GM19025 (cell line): ENCODE results near the gene SORL1.

ENCODE experiments used
- ATAC-seq: cut with Tn5 transposase; IDR thresholded peaks from one replicate; pipeline ENCODE4 v1.9.1; 2021; ENCODE audit warnings: mild to moderate bottlenecking, low read depth, moderate library complexity; ENCODE audit not compliant: unreplicated experiment

The SORL1 gene

DNA sequence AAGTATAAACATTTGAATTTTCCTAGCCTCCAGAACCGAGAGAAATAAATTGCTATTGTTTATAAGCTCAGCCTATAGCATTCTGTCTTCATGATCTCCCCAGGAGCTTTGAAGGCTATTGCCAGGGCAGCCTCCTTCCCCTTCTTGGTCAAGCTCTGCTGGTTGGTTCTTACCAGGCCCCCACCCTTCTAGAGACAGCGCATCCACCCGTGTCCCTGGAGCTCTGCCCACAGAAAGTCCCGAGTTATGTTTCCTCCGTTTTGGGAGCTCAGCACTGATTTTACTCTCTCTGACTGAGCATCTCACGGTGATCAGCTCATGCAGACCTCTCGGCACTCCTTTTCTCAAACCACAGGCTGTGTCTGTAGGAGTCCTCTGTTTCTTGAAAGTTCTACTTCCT is 124.4 kb downstream of the SORL1 start:
- no peak for ATAC-seq

DNA sequence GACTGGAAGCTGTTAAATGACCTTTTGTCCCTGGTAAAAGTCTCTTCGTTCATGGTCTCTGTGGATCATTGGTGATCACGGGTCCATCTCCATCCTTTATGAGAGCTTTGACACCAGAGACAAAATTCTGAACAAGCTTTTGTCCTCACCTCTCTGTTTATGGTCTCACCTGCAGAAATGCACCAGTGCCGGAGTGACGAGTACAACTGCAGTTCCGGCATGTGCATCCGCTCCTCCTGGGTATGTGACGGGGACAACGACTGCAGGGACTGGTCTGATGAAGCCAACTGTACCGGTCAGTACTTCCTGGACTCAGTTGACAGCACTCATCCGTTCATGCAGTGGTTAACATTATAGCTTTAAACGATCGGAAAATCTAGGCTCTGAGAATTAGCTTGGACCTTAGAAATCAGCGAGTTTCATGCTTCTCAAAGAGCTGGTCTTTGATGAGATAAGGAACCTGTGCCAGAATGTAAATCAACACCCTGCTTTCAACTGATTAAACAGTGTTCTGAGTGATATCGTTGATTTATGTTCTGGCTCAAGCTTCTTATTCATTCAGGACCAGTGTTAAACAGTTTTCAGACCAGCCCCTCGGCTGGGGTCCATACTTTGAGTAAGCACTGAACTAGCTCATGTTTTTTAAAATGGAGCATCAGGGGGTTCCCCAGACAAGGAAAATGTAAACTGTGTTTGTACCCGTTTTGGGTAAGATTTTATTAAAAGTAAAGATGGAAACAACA is 125.2 kb downstream of the SORL1 start:
- ATAC-seq, result no peak

- no peak for ATAC-seq
These were observed 126.3 kb downstream of the SORL1 start for GRCh38 chr11:121578251-121578976.

DNA sequence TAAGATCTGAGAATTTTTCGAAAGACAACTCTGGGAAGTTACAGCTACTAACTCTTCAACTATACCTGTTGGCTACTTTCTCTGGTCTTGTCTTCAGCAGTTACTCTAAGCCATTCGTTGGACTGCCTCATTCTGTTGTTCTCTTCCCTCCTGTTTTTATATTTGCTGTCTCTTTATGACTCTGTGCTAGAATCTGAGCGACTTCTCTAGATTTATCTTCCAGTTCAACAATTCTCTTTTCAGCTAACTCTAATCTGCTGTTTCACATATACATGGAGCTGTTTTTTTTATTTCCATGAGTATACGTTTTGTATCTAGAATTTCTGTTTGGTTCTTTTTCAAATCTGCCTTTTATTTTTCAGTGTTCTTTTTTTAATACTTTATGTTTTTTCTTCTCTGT is 128.0 kb downstream of the SORL1 start:
- ATAC-seq, result no peak

GRCh38 chr11:121581607-121582006 is 129.5 kb downstream of the SORL1 start:
- ATAC-seq, result no peak

- no peak for ATAC-seq
These were observed 130.2 kb downstream of the SORL1 start for GRCh38 chr11:121582296-121582695.

DNA sequence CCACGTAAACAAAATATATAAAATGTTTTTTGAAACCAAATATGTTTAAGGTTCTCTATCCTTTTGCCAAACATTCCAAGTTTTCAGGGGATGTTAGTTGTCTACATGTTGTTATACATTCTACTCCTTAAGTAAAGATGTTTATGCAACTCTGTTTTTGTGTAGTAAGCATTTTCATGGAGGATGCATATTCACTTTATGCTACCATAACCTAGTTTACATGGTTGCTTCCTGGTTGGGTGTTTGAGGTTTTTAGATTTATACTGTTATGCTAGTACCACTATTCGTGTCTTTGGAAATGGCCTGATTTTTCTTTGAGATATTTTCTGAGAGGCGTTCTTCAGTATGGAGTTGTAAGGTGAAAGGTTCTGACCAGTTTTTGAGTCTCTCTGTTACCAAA is 131.7 kb downstream of the SORL1 start:
- ATAC-seq, result no peak

DNA sequence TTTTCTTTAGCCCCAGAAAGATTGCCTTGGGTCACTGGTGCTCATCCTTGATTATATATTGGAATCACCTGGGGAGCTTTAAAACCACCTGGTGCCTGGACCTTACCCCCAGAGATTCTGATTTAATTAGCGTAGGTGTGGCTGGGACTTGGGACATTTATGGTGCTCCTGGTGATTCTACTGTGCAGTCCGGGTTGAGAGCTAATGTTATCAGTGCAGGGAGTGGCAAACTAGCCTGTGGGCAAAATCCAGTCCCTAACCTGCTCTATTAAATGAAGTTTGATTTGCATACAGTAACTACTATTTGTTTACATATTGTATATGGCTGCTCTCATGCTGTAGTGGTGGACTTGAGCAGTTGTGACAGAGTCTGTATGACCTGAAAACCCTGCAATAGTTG is 134.6 kb downstream of the SORL1 start:
- no peak for ATAC-seq

GRCh38 chr11:121587182-121587581 is 135.1 kb downstream of the SORL1 start:
- no peak for ATAC-seq

DNA sequence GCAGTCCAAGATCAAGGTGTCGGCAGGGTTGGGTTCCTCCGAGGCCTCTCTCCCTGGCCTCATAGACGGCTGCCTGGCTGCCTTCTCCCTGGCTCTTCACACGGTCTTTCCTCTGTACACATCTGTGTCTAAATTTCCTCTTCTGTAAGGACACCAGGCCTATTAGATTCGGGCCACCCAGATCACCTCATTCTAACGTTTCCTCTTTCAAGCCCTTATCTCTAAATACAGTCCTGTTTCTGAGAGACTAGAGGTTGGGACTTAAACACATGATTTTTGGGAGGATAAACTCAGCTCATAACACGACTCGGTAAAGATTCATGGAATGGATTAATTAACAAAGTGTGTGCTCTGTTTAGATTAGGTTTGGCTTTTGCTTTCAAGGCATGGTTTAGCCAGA is 136.6 kb downstream of the SORL1 start:
- no peak for ATAC-seq

DNA sequence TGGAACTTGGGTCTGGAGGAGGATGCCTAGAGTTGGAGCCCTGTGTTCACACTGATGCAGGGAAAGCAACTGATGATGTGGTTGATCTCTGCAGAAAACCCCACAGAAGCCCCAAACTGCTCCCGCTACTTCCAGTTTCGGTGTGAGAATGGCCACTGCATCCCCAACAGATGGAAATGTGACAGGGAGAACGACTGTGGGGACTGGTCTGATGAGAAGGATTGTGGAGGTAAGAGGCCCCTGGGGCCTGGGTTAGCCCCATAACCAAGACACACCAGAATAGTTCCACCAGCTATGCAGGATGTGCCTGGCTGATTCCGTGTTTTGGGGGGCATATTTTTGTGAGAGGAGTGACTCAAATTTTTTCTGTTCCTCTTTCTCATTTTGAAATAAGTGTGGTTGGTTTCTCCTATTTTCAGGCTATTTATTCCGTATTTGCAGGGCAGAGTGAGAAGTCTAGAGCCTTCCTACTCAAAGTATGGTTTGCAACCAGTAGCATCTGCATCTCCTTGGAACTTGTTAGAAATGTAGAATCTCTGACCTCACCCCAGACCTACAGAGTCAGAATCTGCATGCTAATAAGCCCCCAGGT is 137.9 kb downstream of the SORL1 start:
- peak; percentile 68 for ATAC-seq

- ATAC-seq, result no peak
These were observed 138.8 kb downstream of the SORL1 start for GRCh38 chr11:121590772-121591404.

GRCh38 chr11:121591405-121592033 is 139.4 kb downstream of the SORL1 start:
- ATAC-seq, result no peak

- no peak for ATAC-seq
These were observed 140.6 kb downstream of the SORL1 start for GRCh38 chr11:121592708-121593107.

DNA sequence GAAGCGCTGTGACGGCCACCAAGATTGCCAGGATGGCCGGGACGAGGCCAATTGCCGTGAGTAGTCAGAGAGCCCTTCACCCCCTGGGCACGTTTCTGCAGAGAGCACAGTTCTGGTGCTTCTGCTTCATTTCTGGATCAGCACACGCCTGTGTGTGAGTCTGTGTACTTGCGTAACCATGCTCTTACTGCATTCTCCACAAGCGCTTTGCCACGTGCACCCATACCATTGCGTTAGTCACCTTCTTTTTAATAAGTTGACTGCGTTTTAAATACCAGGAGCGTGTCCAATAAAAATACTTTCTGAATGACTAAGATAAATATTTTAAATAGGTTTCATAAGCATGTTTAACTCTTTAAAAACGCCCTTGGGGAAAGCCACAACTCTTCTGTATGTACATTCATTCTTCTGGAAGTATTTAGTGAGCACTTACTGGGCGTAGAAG is 143.6 kb downstream of the SORL1 start:
- ATAC-seq, result no peak

DNA sequence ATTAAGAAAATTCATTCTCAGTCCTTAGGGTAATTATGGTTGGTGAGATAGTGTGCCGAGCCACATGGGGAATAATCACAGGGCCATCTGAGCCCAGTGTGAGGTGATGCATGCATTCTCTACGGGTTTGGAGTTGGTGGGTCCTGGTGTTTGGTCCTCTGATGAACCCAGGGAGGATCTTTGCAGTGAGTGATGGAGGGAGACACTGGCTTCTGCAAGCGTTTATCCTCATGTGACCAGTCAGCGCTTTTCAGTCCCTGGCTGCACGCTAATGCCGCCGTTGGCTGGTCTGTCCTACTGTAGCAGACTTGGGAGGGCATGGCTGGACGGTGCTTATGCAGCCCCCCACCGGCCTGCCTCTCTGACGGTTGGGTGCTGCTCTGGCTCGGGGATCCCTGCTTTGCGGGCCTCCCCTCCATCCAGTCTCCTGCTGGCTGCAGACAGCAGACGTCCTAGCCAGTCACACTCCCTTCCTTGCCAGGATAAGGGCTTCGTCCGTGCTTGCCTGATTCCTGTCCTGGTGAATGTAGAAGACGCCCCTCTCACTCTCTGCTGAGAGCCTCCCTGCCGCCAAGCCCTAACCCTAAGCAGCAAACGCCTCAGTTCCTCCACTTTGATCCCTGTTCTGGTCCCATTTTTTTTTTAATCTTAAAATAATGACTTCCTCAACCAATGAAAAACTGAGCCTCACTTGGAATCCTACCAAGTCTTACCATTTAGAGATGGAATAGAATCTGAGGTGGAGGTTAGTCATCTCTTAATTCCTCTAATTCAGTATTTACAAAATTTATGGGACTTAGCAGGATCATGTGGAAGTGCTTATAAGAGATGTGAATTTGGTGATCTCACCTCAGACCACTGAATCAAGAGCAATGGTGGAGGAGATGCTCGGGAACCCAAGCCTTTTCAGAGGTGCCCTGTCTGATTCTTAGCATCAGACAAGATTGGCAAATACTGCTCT is 144.4 kb downstream of the SORL1 start:
- ATAC-seq, result no peak

GRCh38 chr11:121603316-121603715 is 151.2 kb downstream of the SORL1 start:
- no peak for ATAC-seq

- no peak for ATAC-seq
These were observed 152.0 kb downstream of the SORL1 start for GRCh38 chr11:121604152-121604551.

GRCh38 chr11:121606354-121606753 is 154.2 kb downstream of the SORL1 start:
- ATAC-seq, result no peak

GRCh38 chr11:121607341-121607740 is 155.2 kb downstream of the SORL1 start:
- ATAC-seq, result no peak
